OCI-LY3 (cell line): Measurements from ENCODE around the gene NEUROG3.
A peak's percentile ranks its signal among the peaks of the same experiment; 100 is the strongest.

Source experiments
- H2AFZ ChIP-seq: fragments of 200-600, 300-600 bp; shearing (Covaris generic); 2 replicates; pipeline ENCODE4 v1.6.0; 2014; ENCODE audit warnings: antibody characterized with exemption, low read depth, low read length
- H3K27ac ChIP-seq: fragments of 200-600, 300-600 bp; sonication (generic); 2 replicates; pipeline ENCODE4 v1.5.1; 2014; ENCODE audit warnings: mild to moderate bottlenecking, low read length, moderate library complexity, mixed read lengths
- H3K27me3 ChIP-seq: fragments of 200-600, 300-600 bp; sonication (generic); 2 replicates; pipeline ENCODE4 v1.6.1; 2014; ENCODE audit warnings: low read depth, low read length, mixed read lengths
- H3K36me3 ChIP-seq: fragments of 200-600, 300-600 bp; sonication (generic); replicated peaks from 2 replicates; pipeline ENCODE3; 2014; ENCODE audit warnings: low read depth, low read length, mixed read lengths
- H3K4me1 ChIP-seq: fragments of 300-600, 200-600 bp; sonication (generic); 2 replicates; pipeline ENCODE4 v1.6.1; 2014; ENCODE audit warnings: low read length, mixed read lengths
- H3K4me2 ChIP-seq: fragments of 200-600, 300-600 bp; sonication (generic); 2 replicates; pipeline ENCODE4 v1.6.1; 2014; ENCODE audit warnings: low read length, mixed read lengths
- H3K4me3 ChIP-seq: fragments of 300-600, 200-600 bp; sonication (generic); 2 replicates; pipeline ENCODE4 v1.5.1; 2014; ENCODE audit warnings: antibody characterized with exemption, mild to moderate bottlenecking, low read length, moderate library complexity
- H3K79me2 ChIP-seq: fragments of 300-600, 200-600 bp; shearing (Covaris generic); 2 replicates; pipeline ENCODE4 v1.6.1; 2014; ENCODE audit warnings: mild to moderate bottlenecking, low read length, mixed read lengths
- H3K9ac ChIP-seq: fragments of 300-600, 200-600 bp; shearing (Covaris generic); 2 replicates; pipeline ENCODE4 v1.6.0; 2014; ENCODE audit warnings: mild to moderate bottlenecking, low read length, moderate library complexity
- H3K9me3 ChIP-seq: fragments of 200-600, 300-600 bp; shearing (Covaris generic); 2 replicates; pipeline ENCODE4 v1.6.1; 2014; ENCODE audit warnings: low read length, mixed read lengths; ENCODE audit not compliant: insufficient read depth
- H4K20me1 ChIP-seq: fragments of 200-600, 300-600 bp; sonication (generic); 2 replicates; pipeline ENCODE4 v1.6.1; 2016; ENCODE audit warnings: low read length, mixed read lengths; ENCODE audit not compliant: insufficient read depth
- CTCF ChIP-seq: fragments of 200-600, 300-600 bp; sonication (generic); IDR thresholded peaks from 2 replicates; pipeline ENCODE4 v1.5.1; 2014; ENCODE audit warnings: antibody characterized with exemption, low read length, low read depth
- EZH2phosphoT487 ChIP-seq: fragments of 200-600 bp; shearing (Covaris generic); IDR thresholded peaks from 2 replicates; pipeline ENCODE4 v1.6.1; 2018; ENCODE audit warnings: antibody characterized with exemption, mixed run types, low read depth

The NEUROG3 gene

GRCh38 chr10:69573056-69573806 is at the start of gene NEUROG3:
NEUROG3 (minus strand) TSS chr10:69573422; CDS start chr10:69573043, 379 bp downstream.
- no peak for TF ChIP-seq EZH2phosphoT487
- TF ChIP-seq CTCF: no peak
- no peaks in the 10 kb centered on the region for H3K9me3 ChIP-seq
- no peaks in the 10 kb centered on the region for H4K20me1 ChIP-seq
- H3K36me3 ChIP-seq: no peaks in the 10 kb centered on the region
- no peak within 1 kb of the TSS for H3K9ac ChIP-seq
- 0 out of 2 replicates have a peak within 1 kb of the TSS, but pooled peaks have one; percentile 3 for H2AFZ ChIP-seq
- H3K4me1 ChIP-seq: peaks cover 10% of the 10 kb centered on the region
- H3K79me2 ChIP-seq: no peaks in the 10 kb centered on the region
- peak within 1 kb of the TSS; percentile 24; the same call in 1 of the 2 replicates for H3K4me3 ChIP-seq
- H3K27ac ChIP-seq: no peak within 1 kb of the TSS
- H3K27me3 ChIP-seq: no peaks in the 10 kb centered on the region
- H3K4me2 ChIP-seq: peak within 1 kb of the TSS; percentile 33

GRCh38 chr10:69620625-69621024 is 47.4 kb upstream of the NEUROG3 start:
- Histone ChIP-seq H3K36me3 (no peaks in the 10 kb centered on the region), H3K79me2 (no peaks in the 10 kb centered on the region), H3K9ac (no peak overlapping the region), H3K4me1 (no peaks in the 10 kb centered on the region), H3K27ac (no peak overlapping the region), H3K4me3 (no peak overlapping the region), H3K27me3 (0 out of 2 replicates have a peak, but pooled peaks cover 3% of the 10 kb centered on the region), H2AFZ (no peak overlapping the region), H4K20me1 (no peaks in the 10 kb centered on the region), H3K9me3 (no peaks in the 10 kb centered on the region), H3K4me2 (no peak overlapping the region)
- TF ChIP-seq EZH2phosphoT487 (no peak), CTCF (no peak)

- Histone ChIP-seq H3K27me3 (0 out of 2 replicates have a peak, but pooled peaks cover 3% of the 10 kb centered on the region), H3K9ac (no peak overlapping the region), H3K4me2 (no peak overlapping the region), H3K4me3 (no peak overlapping the region), H3K4me1 (no peaks in the 10 kb centered on the region), H2AFZ (no peak overlapping the region), H4K20me1 (no peaks in the 10 kb centered on the region), H3K79me2 (no peaks in the 10 kb centered on the region), H3K36me3 (no peaks in the 10 kb centered on the region), H3K27ac (no peak overlapping the region), H3K9me3 (no peaks in the 10 kb centered on the region)
- TF ChIP-seq CTCF: no peak
- no peak for TF ChIP-seq EZH2phosphoT487
Observed at GRCh38 chr10:69619626-69620025, 46.4 kb upstream of the NEUROG3 start.

- H3K9ac ChIP-seq: no peak overlapping the region
- no peak overlapping the region for H3K4me3 ChIP-seq
- 0 out of 2 replicates have a peak, but pooled peaks cover 3% of the 10 kb centered on the region for H3K27me3 ChIP-seq
- H3K36me3 ChIP-seq: no peaks in the 10 kb centered on the region
- H3K4me1 ChIP-seq: peaks cover 6% of the 10 kb centered on the region; the same call in 1 of the 2 replicates
- no peaks in the 10 kb centered on the region for H3K79me2 ChIP-seq
- no peak overlapping the region for H2AFZ ChIP-seq
- H3K9me3 ChIP-seq: no peaks in the 10 kb centered on the region
- H4K20me1 ChIP-seq: no peaks in the 10 kb centered on the region
- no peak overlapping the region for H3K4me2 ChIP-seq
- TF ChIP-seq CTCF (no peak), EZH2phosphoT487 (no peak)
- H3K27ac ChIP-seq: no peak overlapping the region
Observed at GRCh38 chr10:69618746-69619145, 45.5 kb upstream of the NEUROG3 start.
